Spleen (tissue), 7 donors: ENCODE data around the gene SERPINA3.

Experiments used
- POLR2AphosphoS5 ChIP-seq, 3 donors: sonication (generic); formaldehyde crosslinking; IDR thresholded peaks; one replicate each; pipeline ENCODE4 v1.5.1; 2017; ENCODE audit warnings: antibody characterized with exemption in 3 of 3
- TF ChIP-seq, protein P1 (sequence below), 11 experiments: fragments of 200-600 bp in 7 of 11; fragments of 450-650 bp in 4 of 11; sonication (generic) in 4 of 11; IDR thresholded peaks in 8 of 11; conservative IDR thresholded peaks in 3 of 11; 1 replicate in 7 of 11; 2 replicates in 4 of 11; pipeline versions ENCODE4 v1.4.0 to v1.8.0; 2016 to 2021; ENCODE audit warnings: antibody characterized with exemption in 11 of 11, inconsistent platforms in 4 of 11, mild to moderate bottlenecking in 1 of 11
- donor health status: DM: no; HTN: no; CAD: no; lungs with moderate emphysema.
- donor health status: DM: no; HTN: no; CAD: no.
- donor health status: DM: no; HTN: no; CAD: no.

DNA sequence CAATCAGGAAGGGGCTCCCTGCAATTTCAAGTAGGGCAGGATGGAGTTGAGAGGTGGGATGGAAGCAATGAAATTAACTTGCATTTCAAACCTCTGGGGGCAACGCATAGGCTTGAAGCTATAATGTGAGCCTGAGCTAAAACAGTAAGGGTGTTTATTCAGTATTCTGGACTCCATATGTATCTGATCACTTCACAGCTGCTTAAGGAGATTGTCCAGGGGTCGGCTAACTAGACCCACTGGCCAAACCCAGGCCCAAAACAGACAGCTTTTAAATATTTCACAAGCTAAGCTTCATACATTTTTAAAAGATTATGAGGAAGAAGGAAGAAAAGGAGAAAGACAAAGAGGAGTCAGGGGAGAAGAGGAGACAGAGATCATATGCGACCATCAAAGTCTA, 6.8 kb upstream of the SERPINA3 start:
- TF ChIP-seq, protein P1, sequence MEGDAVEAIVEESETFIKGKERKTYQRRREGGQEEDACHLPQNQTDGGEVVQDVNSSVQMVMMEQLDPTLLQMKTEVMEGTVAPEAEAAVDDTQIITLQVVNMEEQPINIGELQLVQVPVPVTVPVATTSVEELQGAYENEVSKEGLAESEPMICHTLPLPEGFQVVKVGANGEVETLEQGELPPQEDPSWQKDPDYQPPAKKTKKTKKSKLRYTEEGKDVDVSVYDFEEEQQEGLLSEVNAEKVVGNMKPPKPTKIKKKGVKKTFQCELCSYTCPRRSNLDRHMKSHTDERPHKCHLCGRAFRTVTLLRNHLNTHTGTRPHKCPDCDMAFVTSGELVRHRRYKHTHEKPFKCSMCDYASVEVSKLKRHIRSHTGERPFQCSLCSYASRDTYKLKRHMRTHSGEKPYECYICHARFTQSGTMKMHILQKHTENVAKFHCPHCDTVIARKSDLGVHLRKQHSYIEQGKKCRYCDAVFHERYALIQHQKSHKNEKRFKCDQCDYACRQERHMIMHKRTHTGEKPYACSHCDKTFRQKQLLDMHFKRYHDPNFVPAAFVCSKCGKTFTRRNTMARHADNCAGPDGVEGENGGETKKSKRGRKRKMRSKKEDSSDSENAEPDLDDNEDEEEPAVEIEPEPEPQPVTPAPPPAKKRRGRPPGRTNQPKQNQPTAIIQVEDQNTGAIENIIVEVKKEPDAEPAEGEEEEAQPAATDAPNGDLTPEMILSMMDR (IDR thresholded peaks at IDR 0.05 in 8 of 11, conservative IDR thresholded peaks at IDR 0.05 in 3 of 11), result no peak
- no peak for TF ChIP-seq POLR2AphosphoS5 (IDR thresholded peaks at IDR 0.05)
